Smooth muscle cell (in vitro differentiated cells): ENCODE results near the gene CDH4. TPM values are rescaled to one million over a fixed set of nuclear protein-coding genes. Genes with fewer than 3 reads are reported as not detected.

Experiments used
- DNase-seq: peaks from one replicate; lab custom pipeline; 2025; ENCODE audit not compliant: unreplicated experiment; lab: John Stamatoyannopoulos, UW
- H2AFZ ChIP-seq: fragments of 200-600 bp; sonication (generic); 2 replicates; pipeline ENCODE4 v1.6.0; 2016; ENCODE audit warnings: antibody characterized with exemption, low read depth, mild to moderate bottlenecking
- H3F3A ChIP-seq: fragments of 200-600 bp; sonication (generic); 2 replicates; pipeline ENCODE4 v1.6.0; 2017; ENCODE audit warnings: antibody characterized with exemption, low read depth
- H3K27ac ChIP-seq: fragments of 200-600 bp; sonication (generic); 2 replicates; pipeline ENCODE4 v1.5.1; 2016; ENCODE audit warnings: low read depth, mild to moderate bottlenecking
- H3K27me3 ChIP-seq: fragments of 200-600 bp; sonication (generic); 2 replicates; pipeline ENCODE4 v1.6.1; 2016; ENCODE audit warnings: low read depth, mild to moderate bottlenecking
- H3K36me3 ChIP-seq: fragments of 200-600 bp; sonication (generic); 2 replicates; pipeline ENCODE4 v1.5.1; 2016; ENCODE audit warnings: low read depth
- H3K4me1 ChIP-seq: fragments of 200-600 bp; sonication (generic); 2 replicates; pipeline ENCODE4 v1.5.1; 2016; ENCODE audit warnings: low read depth
- H3K4me2 ChIP-seq: fragments of 200-600 bp; sonication (generic); 2 replicates; pipeline ENCODE4 v1.6.0; 2016; ENCODE audit warnings: mild to moderate bottlenecking
- H3K4me3 ChIP-seq: fragments of 200-600 bp; sonication (generic); 2 replicates; pipeline ENCODE4 v1.5.1; 2016; ENCODE audit warnings: mild to moderate bottlenecking
- H3K79me2 ChIP-seq: fragments of 200-600 bp; sonication (generic); 2 replicates; pipeline ENCODE4 v1.6.0; 2016; ENCODE audit warnings: low read depth, mild to moderate bottlenecking
- H3K9ac ChIP-seq: fragments of 200-600 bp; sonication (generic); 2 replicates; pipeline ENCODE4 v1.6.0; 2016; ENCODE audit warnings: low read depth
- H3K9me3 ChIP-seq: fragments of 200-600 bp; sonication (generic); replicated peaks from 2 replicates; pipeline ENCODE4 v1.5.1; 2016; ENCODE audit warnings: low read depth
- H4K20me1 ChIP-seq: fragments of 200-600 bp; sonication (generic); 2 replicates; pipeline ENCODE4 v1.6.0; 2016; ENCODE audit warnings: low read depth
- CTCF ChIP-seq: fragments of 200-600 bp; sonication (generic); IDR thresholded peaks from 2 replicates; pipeline ENCODE4 v1.5.1; 2017; ENCODE audit warnings: borderline replicate concordance, mild to moderate bottlenecking, antibody characterized with exemption; ENCODE audit not compliant: insufficient read depth, poor library complexity, severe bottlenecking
- WGBS: methylation state at CpG from one replicate; pipeline ENCODE4 v1.1.7; 2016; ENCODE audit warnings: low lambda C conversion rate; 5-methylcytosine and 5-hydroxymethylcytosine counted together
- polyA plus RNA-seq: library from polyadenylated mRNA; unstranded; fragments of >200 nt; fragmentation: Nextera tagmentation; extraction: Ambion mirVana; gene quantifications from 2 replicates; pipeline ENCODE4 v1.2.1, GENCODE V29; 2016
- total RNA-seq: library from RNA; depleted of rRNA; stranded (reverse); fragments of >200 nt; gene quantifications from 2 replicates; pipeline ENCODE4 v1.2.3, GENCODE V29; 2014

The CDH4 gene
- total and polyA plus RNA-seq, 2 experiments from 2014 or later, result 0.03 to 0.04 TPM

DNA sequence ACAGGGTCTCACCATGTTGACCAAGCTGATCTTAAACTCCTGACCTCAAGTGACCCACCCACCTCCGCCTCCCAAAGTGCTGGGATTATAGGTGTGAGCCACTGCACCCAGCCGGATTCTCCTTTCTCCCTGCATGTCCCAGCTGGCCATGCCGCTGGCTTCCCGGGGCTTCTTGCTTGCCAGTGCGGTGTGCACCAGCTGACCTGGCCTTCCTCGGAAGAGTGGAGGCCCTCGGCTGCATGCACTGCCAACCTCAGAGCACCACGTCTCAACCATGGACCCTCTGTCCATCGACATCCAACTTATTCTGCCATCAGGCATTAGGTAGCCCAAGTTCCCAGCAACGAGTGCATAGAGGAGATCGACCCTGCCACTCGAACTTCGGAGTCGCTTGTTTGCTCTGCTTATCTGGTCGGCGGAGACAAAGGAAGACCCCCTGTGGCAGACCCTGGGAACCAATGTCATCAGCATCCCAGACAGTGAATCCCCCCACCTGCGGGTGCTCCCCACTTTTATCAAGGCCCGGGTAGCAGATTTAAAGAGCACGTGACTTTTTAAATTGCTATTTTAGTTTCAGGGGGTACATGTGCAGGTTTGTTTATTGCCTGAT, 307.8 kb downstream of the CDH4 start:
- Histone ChIP-seq H3K36me3 (no peaks in the 10 kb centered on the region), H3K4me3 (no peak overlapping the region), H3K79me2 (no peaks in the 10 kb centered on the region), H3F3A (no peaks in the 10 kb centered on the region), H3K27me3 (no peaks in the 10 kb centered on the region), H3K9me3 (no peaks in the 10 kb centered on the region), H2AFZ (no peak overlapping the region), H3K4me2 (no peak overlapping the region), H4K20me1 (no peaks in the 10 kb centered on the region), H3K27ac (no peak overlapping the region), H3K4me1 (peaks cover 14% of the 10 kb centered on the region), H3K9ac (no peak overlapping the region)
- whole genome bisulfite sequencing, result 90% methylated on average over 19 of the region's 19 CpGs
- TF ChIP-seq CTCF, result no peak
- DNase-seq, result no peak

DNA sequence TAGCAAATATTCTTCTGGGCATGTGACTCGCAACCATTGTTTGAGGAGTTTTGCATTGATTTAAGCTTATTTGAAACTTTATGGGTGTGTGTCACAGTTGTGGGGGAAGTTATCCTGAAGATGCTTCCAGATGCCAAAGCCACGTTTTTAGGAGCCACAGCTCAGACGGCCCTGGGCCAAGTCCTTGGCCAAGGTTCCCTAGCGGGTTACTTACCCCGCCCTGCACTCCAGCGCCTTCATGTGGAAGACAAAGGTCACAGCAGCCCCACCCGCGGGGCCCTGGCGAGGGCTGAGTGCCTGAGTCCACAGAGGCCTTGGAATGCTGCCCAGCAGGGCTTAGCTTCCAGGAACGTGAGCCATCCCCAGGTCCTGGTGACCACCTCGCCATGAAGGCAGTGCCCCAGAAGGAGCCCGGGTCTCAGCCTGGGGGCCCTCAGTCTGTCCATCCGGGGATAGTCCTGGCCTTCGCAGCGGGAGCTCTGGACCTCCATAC, 308.3 kb downstream of the CDH4 start:
- TF ChIP-seq CTCF, result no peak
- no peaks in the 10 kb centered on the region for H4K20me1 ChIP-seq
- H3K79me2 ChIP-seq, result no peaks in the 10 kb centered on the region
- no peak for DNase-seq
- H3K9me3 ChIP-seq, result no peaks in the 10 kb centered on the region
- H3K9ac ChIP-seq, result no peak overlapping the region
- H2AFZ ChIP-seq, result no peak overlapping the region
- no peaks in the 10 kb centered on the region for H3K27me3 ChIP-seq
- peaks cover 14% of the 10 kb centered on the region for H3K4me1 ChIP-seq
- H3K27ac ChIP-seq, result no peak overlapping the region
- H3K4me2 ChIP-seq, result no peak overlapping the region
- WGBS, result 69% methylated on average over 15 of the region's 15 CpGs
- no peaks in the 10 kb centered on the region for H3F3A ChIP-seq
- no peak overlapping the region for H3K4me3 ChIP-seq
- H3K36me3 ChIP-seq, result no peaks in the 10 kb centered on the region

- DNase-seq, result no peak
- Histone ChIP-seq H4K20me1 (no peaks in the 10 kb centered on the region), H3K27ac (no peak overlapping the region), H3K36me3 (no peaks in the 10 kb centered on the region), H3K4me1 (peaks cover 10% of the 10 kb centered on the region), H3F3A (no peaks in the 10 kb centered on the region), H3K27me3 (no peaks in the 10 kb centered on the region), H3K79me2 (no peaks in the 10 kb centered on the region), H3K4me2 (no peak overlapping the region), H3K4me3 (no peak overlapping the region), H3K9ac (no peak overlapping the region), H3K9me3 (no peaks in the 10 kb centered on the region), H2AFZ (no peak overlapping the region)
- 95% methylated on average over 10 of the region's 10 CpGs for WGBS
- TF ChIP-seq CTCF, result no peak
Measured at GRCh38 chr20:61561111-61561830, 309.2 kb downstream of the CDH4 start.

DNA sequence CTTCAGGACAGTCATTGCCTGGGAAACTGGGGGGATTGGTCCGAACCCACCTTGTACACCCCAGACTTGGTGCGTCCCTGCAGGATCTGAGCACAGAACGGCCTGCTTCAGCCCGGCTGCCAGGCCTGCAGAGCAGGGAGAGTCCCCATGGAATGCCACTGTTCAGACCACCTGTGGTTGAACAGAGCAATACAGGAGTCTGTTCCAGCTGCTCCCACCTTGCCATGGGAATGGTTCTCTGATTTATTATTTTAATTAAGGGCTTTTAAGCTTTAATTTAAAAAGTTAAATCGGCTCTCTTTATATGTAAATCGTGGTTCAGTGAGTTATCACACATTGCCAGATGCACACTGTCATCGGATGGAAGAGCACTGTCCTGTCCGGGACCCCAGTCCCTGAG, 310.4 kb downstream of the CDH4 start:
- no peaks in the 10 kb centered on the region for H3F3A ChIP-seq
- TF ChIP-seq CTCF, result no peak
- H3K9ac ChIP-seq, result no peak overlapping the region
- H4K20me1 ChIP-seq, result no peaks in the 10 kb centered on the region
- H3K4me1 ChIP-seq, result peaks cover 6% of the 10 kb centered on the region
- no peak overlapping the region for H3K27ac ChIP-seq
- H3K9me3 ChIP-seq, result no peaks in the 10 kb centered on the region
- no peaks in the 10 kb centered on the region for H3K79me2 ChIP-seq
- no peak overlapping the region for H3K4me2 ChIP-seq
- no peak overlapping the region for H3K4me3 ChIP-seq
- 93% methylated on average over 8 of the region's 8 CpGs for WGBS
- H3K36me3 ChIP-seq, result no peaks in the 10 kb centered on the region
- H2AFZ ChIP-seq, result no peak overlapping the region
- no peak for DNase-seq
- H3K27me3 ChIP-seq, result no peaks in the 10 kb centered on the region
